Suppressor macrophage treated with lipopolysaccharide for 4 hours (primary cell): ENCODE measurements around the gene SLC41A3.

Experiments used
- DNase-seq: peaks from one replicate; pipeline ENCODE4 v3.0.0-alpha.2; 2020

Gene SLC41A3

GRCh38 chr3:126119008-126119675 is 35.2 kb upstream of the SLC41A3 start:
- DNase-seq = no peak

- DNase-seq = no peak
Measured at GRCh38 chr3:126118591-126118990, 34.7 kb upstream of the SLC41A3 start.

GRCh38 chr3:126117786-126118185 is 33.9 kb upstream of the SLC41A3 start:
- no peak for DNase-seq

GRCh38 chr3:126117212-126117611 is 33.3 kb upstream of the SLC41A3 start:
- DNase-seq = no peak

- DNase-seq = no peak
Measured at GRCh38 chr3:126116526-126116925, 32.6 kb upstream of the SLC41A3 start.

GRCh38 chr3:126114443-126115386 is 30.8 kb upstream of the SLC41A3 start:
- DNase-seq = no peak

- DNase-seq = no peak
Measured at GRCh38 chr3:126113733-126114442, 30.0 kb upstream of the SLC41A3 start.

- DNase-seq = no peak
Measured at GRCh38 chr3:126113238-126113555, 29.3 kb upstream of the SLC41A3 start.

GRCh38 chr3:126112531-126113237 is 28.8 kb upstream of the SLC41A3 start:
- DNase-seq = no peak

GRCh38 chr3:126111566-126112475 is 27.9 kb upstream of the SLC41A3 start:
- DNase-seq = no peak

- DNase-seq = no peak
Measured at GRCh38 chr3:126111126-126111551, 27.2 kb upstream of the SLC41A3 start.

- no peak for DNase-seq
Measured at GRCh38 chr3:126110431-126111125, 26.7 kb upstream of the SLC41A3 start.

GRCh38 chr3:126109880-126110235 is 25.9 kb upstream of the SLC41A3 start:
- no peak for DNase-seq

GRCh38 chr3:126109146-126109879 is 25.4 kb upstream of the SLC41A3 start:
- no peak for DNase-seq

- DNase-seq = no peak
Measured at GRCh38 chr3:126108676-126109050, 24.7 kb upstream of the SLC41A3 start.

GRCh38 chr3:126107957-126108675 is 24.2 kb upstream of the SLC41A3 start:
- no peak for DNase-seq

GRCh38 chr3:126107203-126107939 is 23.4 kb upstream of the SLC41A3 start:
- DNase-seq = no peak

- no peak for DNase-seq
Measured at GRCh38 chr3:126106336-126107202, 22.6 kb upstream of the SLC41A3 start.
